ACC112 (cell line): ENCODE results near the gene ZC2HC1B.
"Not testable (repeated sequence)": the region's sequence is repeated elsewhere in the genome, so short reads cannot be mapped to it uniquely, and the experiment has no call there.

Source experiments
- H2AFZ ChIP-seq: fragments of 200-600 bp; sonication (generic); one replicate; pipeline ENCODE4 v1.6.0; 2017; ENCODE audit warnings: antibody characterized with exemption, low read length; ENCODE audit not compliant: unreplicated experiment
- H3K27ac ChIP-seq: fragments of 200-600 bp; sonication (generic); 2 replicates; pipeline ENCODE4 v1.5.1; 2014; ENCODE audit warnings: low read depth, mild to moderate bottlenecking, antibody characterized with exemption, low read length, moderate library complexity
- H3K27me3 ChIP-seq: fragments of 200-600 bp; sonication (generic); 2 replicates; pipeline ENCODE4 v1.6.1; 2014; ENCODE audit warnings: mild to moderate bottlenecking, antibody characterized with exemption, low read length, moderate library complexity, mixed read lengths; ENCODE audit not compliant: insufficient read depth
- H3K36me3 ChIP-seq: fragments of 200-600 bp; sonication (generic); 2 replicates; pipeline ENCODE4 v1.6.1; 2016; ENCODE audit warnings: mild to moderate bottlenecking, antibody characterized with exemption, low read length, moderate library complexity, mixed read lengths; ENCODE audit not compliant: insufficient read depth
- H3K4me1 ChIP-seq: fragments of 200-600 bp; sonication (generic); one replicate; pipeline ENCODE4 v1.6.1; 2016; ENCODE audit warnings: low read length, mixed read lengths; ENCODE audit not compliant: insufficient read depth, unreplicated experiment, control insufficient read depth
- H3K4me3 ChIP-seq: fragments of 200-600 bp; sonication (generic); 2 replicates; pipeline ENCODE4 v1.5.1; 2014; ENCODE audit warnings: mild to moderate bottlenecking, low read depth, low read length
- H3K79me2 ChIP-seq: fragments of 200-600 bp; sonication (generic); one replicate; pipeline ENCODE4 v1.6.0; 2016; ENCODE audit warnings: low read length; ENCODE audit not compliant: control insufficient read depth, unreplicated experiment, insufficient read depth

The ZC2HC1B gene

GRCh38 chr6:143867236-143867635, 3.0 kb downstream of the ZC2HC1B start:
- Histone ChIP-seq H3K4me3 (no peak overlapping the region), H3K79me2 (no peaks in the 10 kb centered on the region), H3K27me3 (no peaks in the 10 kb centered on the region), H3K27ac (no peak overlapping the region), H2AFZ (no peak overlapping the region), H3K4me1 (no peaks in the 10 kb centered on the region), H3K36me3 (peaks cover 20% of the 10 kb centered on the region)

GRCh38 chr6:143868808-143869207, 4.5 kb downstream of the ZC2HC1B start:
- peaks cover 12% of the 10 kb centered on the region for H3K36me3 ChIP-seq
- H3K27ac ChIP-seq, H3K79me2 ChIP-seq, H3K4me3 ChIP-seq, H3K4me1 ChIP-seq, H3K27me3 ChIP-seq, H2AFZ ChIP-seq: not testable (repeated sequence)

GRCh38 chr6:143871202-143871730, 7.0 kb downstream of the ZC2HC1B start:
- not testable (repeated sequence) for H3K4me3 ChIP-seq, H3K4me1 ChIP-seq, H3K79me2 ChIP-seq, H3K27me3 ChIP-seq, H2AFZ ChIP-seq, H3K27ac ChIP-seq, H3K36me3 ChIP-seq

- Histone ChIP-seq H2AFZ (peak overlapping the region; percentile 86), H3K4me3 (no peak overlapping the region), H3K27me3 (no peaks in the 10 kb centered on the region), H3K27ac (no peak overlapping the region), H3K36me3 (no peaks in the 10 kb centered on the region), H3K79me2 (no peaks in the 10 kb centered on the region), H3K4me1 (no peaks in the 10 kb centered on the region)
Measured at GRCh38 chr6:143872201-143872600, 7.9 kb downstream of the ZC2HC1B start.

- not testable (repeated sequence) for H3K27ac ChIP-seq, H3K4me3 ChIP-seq, H2AFZ ChIP-seq, H3K79me2 ChIP-seq, H3K4me1 ChIP-seq, H3K36me3 ChIP-seq, H3K27me3 ChIP-seq
Measured at GRCh38 chr6:143873600-143873999, 9.3 kb downstream of the ZC2HC1B start.

- not testable (repeated sequence) for H3K36me3 ChIP-seq, H3K27ac ChIP-seq, H3K4me3 ChIP-seq, H3K4me1 ChIP-seq, H3K79me2 ChIP-seq, H3K27me3 ChIP-seq, H2AFZ ChIP-seq
Measured at GRCh38 chr6:143874503-143874902, 10.2 kb downstream of the ZC2HC1B start.

- Histone ChIP-seq H3K4me1 (no peaks in the 10 kb centered on the region), H3K36me3 (no peaks in the 10 kb centered on the region), H2AFZ (no peak overlapping the region), H3K27me3 (no peaks in the 10 kb centered on the region), H3K27ac (no peak overlapping the region), H3K4me3 (no peak overlapping the region), H3K79me2 (no peaks in the 10 kb centered on the region)
Measured at GRCh38 chr6:143877584-143878271, 13.5 kb downstream of the ZC2HC1B start.

GRCh38 chr6:143878272-143878760, 14.0 kb downstream of the ZC2HC1B start:
- no peaks in the 10 kb centered on the region for H3K36me3 ChIP-seq
- no peaks in the 10 kb centered on the region for H3K27me3 ChIP-seq
- no peak overlapping the region for H2AFZ ChIP-seq
- H3K4me3 ChIP-seq = no peak overlapping the region
- no peaks in the 10 kb centered on the region for H3K79me2 ChIP-seq
- no peak overlapping the region for H3K27ac ChIP-seq
- H3K4me1 ChIP-seq = no peaks in the 10 kb centered on the region

GRCh38 chr6:143880412-143880811, 16.1 kb downstream of the ZC2HC1B start:
- no peaks in the 10 kb centered on the region for H3K36me3 ChIP-seq
- H3K79me2 ChIP-seq = no peaks in the 10 kb centered on the region
- H3K4me1 ChIP-seq = no peaks in the 10 kb centered on the region
- H2AFZ ChIP-seq = no peak overlapping the region
- no peak overlapping the region for H3K4me3 ChIP-seq
- H3K27me3 ChIP-seq = no peaks in the 10 kb centered on the region
- H3K27ac ChIP-seq = no peak overlapping the region

- Histone ChIP-seq H3K4me3 (no peak overlapping the region), H2AFZ (no peak overlapping the region), H3K27me3 (no peaks in the 10 kb centered on the region), H3K27ac (no peak overlapping the region), H3K36me3 (no peaks in the 10 kb centered on the region), H3K79me2 (no peaks in the 10 kb centered on the region), H3K4me1 (no peaks in the 10 kb centered on the region)
Measured at GRCh38 chr6:143882401-143882930, 18.2 kb downstream of the ZC2HC1B start.

- Histone ChIP-seq H3K27me3 (no peaks in the 10 kb centered on the region), H3K27ac (no peak overlapping the region)
Measured at GRCh38 chr6:143884216-143884900, 20.1 kb downstream of the ZC2HC1B start.

More at GRCh38 chr6:143884216-143884900, 20.1 kb downstream of the ZC2HC1B start:
- H3K36me3 ChIP-seq = no peaks in the 10 kb centered on the region
- no peaks in the 10 kb centered on the region for H3K4me1 ChIP-seq
- no peak overlapping the region for H2AFZ ChIP-seq
- no peak overlapping the region for H3K4me3 ChIP-seq
- H3K79me2 ChIP-seq = no peaks in the 10 kb centered on the region
